A673 (cell line): Measurements from ENCODE around the gene MALL.

Experiments used
- EZH2 ChIP-seq: fragments of 200-600 bp; sonication (generic); IDR thresholded peaks from 2 replicates; pipeline ENCODE4 v1.6.1; 2017; ENCODE audit warnings: borderline replicate concordance, low read depth, mild to moderate bottlenecking, mixed read lengths, antibody characterized with exemption, low read length; ENCODE audit not compliant: poor library complexity, severe bottlenecking
- TF ChIP-seq, protein P1 (sequence below): fragments of 300-800, 200-600 bp; sonication (generic); conservative IDR thresholded peaks from 2 replicates; pipeline ENCODE4 v1.5.1; 2017; ENCODE audit warnings: low read depth, mild to moderate bottlenecking, antibody characterized with exemption, low read length, moderate library complexity, mixed read lengths

DNA sequence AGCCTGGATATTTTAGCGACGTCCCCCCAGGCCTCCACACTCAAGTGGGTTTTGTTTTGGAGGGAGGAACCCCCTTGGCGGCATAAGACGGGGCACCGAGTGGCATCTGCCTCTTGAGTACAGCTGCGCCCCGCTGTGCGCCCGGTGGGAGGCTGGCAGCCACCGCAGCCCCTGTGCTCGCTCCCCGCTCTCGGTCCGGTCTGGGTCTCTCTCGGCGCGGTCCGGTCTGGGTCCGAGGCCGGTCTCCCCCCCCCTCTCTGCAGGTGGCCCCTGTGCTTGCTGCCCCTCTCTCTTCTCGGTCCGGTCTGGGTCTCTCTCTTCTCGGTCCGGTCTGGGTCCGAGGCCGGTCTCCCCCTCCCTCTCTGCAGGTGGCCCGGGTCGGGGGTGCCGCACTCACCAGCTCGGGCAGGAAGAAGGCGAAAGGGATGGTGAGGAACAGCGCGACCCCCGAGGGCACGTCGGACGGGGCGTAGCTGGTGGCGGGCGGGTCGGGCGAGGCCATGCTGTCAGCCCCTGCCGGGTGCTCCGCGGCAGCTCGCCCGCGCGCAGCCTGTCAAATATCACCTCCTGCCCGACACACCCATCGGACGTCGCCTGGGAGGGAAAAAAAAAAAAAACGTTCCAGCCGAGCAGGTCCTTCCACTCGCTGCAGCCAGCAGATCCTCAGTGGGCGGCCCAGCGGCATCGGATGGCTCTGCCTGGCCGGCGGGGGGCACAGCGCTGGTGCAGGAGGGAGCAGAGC lies at the start of gene MALL:
- TF ChIP-seq, protein P1, sequence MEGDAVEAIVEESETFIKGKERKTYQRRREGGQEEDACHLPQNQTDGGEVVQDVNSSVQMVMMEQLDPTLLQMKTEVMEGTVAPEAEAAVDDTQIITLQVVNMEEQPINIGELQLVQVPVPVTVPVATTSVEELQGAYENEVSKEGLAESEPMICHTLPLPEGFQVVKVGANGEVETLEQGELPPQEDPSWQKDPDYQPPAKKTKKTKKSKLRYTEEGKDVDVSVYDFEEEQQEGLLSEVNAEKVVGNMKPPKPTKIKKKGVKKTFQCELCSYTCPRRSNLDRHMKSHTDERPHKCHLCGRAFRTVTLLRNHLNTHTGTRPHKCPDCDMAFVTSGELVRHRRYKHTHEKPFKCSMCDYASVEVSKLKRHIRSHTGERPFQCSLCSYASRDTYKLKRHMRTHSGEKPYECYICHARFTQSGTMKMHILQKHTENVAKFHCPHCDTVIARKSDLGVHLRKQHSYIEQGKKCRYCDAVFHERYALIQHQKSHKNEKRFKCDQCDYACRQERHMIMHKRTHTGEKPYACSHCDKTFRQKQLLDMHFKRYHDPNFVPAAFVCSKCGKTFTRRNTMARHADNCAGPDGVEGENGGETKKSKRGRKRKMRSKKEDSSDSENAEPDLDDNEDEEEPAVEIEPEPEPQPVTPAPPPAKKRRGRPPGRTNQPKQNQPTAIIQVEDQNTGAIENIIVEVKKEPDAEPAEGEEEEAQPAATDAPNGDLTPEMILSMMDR = no peak
- TF ChIP-seq EZH2 = no peak
